Fibroblast of villous mesenchyme (primary cell): Measurements from ENCODE around the gene MAP2K1. TPM values are rescaled to one million over a fixed set of nuclear protein-coding genes. Genes with fewer than 3 reads are reported as not detected.

ENCODE experiments used
- DNase-seq: peaks from one replicate; pipeline ENCODE4 v3.0.0-alpha.2; 2010; ENCODE audit warnings: low read depth
- H3K4me3 ChIP-seq: 2 replicates; pipeline ENCODE4 v1.5.1; 2011; ENCODE audit warnings: low read depth, mild to moderate bottlenecking, low read length
- total RNA-seq: library from RNA; depleted of rRNA; stranded (reverse); fragments of >200 nt; gene quantifications from 2 replicates; pipeline ENCODE4 v1.2.3, GENCODE V29; 2012
- TF ChIP-seq, protein P1 (sequence below): IDR thresholded peaks from 2 replicates; pipeline ENCODE4 v1.5.1; 2012; ENCODE audit warnings: low read depth, mild to moderate bottlenecking, low read length; ENCODE audit not compliant: insufficient read depth

MAP2K1 gene
- total RNA-seq, 1 donor, result 26.3 TPM

DNA sequence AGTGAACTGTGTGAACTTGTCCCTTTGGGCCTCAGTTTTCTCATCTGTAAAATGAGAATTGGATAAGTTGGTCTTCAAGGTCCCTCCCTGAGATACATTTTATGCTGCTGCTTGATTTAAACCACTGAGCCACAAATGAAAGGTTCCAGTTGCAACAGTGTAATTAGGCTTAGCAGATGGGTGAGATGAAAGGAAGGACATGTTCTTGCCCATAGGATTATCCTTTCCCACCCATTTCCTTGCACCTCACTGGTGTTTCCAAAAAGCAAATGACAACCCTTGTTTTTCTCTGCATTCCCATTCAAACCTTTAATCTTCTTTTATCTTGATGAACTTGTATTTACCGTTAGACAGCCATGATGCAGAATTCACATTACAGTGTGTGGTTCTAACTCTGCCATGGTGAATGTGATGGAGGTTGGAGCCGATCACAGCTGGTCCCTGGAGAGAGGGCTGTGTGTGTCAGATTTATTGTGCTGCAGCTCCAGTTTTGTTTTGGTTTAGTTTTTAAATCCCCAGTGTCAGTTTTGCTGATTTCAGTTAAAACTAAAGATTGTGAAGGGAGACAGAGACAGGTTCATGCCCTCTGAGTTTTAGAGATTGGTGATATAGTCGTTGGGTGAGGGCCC, 44.0 kb downstream of the MAP2K1 start:
- TF ChIP-seq, protein P1, sequence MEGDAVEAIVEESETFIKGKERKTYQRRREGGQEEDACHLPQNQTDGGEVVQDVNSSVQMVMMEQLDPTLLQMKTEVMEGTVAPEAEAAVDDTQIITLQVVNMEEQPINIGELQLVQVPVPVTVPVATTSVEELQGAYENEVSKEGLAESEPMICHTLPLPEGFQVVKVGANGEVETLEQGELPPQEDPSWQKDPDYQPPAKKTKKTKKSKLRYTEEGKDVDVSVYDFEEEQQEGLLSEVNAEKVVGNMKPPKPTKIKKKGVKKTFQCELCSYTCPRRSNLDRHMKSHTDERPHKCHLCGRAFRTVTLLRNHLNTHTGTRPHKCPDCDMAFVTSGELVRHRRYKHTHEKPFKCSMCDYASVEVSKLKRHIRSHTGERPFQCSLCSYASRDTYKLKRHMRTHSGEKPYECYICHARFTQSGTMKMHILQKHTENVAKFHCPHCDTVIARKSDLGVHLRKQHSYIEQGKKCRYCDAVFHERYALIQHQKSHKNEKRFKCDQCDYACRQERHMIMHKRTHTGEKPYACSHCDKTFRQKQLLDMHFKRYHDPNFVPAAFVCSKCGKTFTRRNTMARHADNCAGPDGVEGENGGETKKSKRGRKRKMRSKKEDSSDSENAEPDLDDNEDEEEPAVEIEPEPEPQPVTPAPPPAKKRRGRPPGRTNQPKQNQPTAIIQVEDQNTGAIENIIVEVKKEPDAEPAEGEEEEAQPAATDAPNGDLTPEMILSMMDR, result no peak
- H3K4me3 ChIP-seq, result no peak overlapping the region
- DNase-seq, result no peak

DNA sequence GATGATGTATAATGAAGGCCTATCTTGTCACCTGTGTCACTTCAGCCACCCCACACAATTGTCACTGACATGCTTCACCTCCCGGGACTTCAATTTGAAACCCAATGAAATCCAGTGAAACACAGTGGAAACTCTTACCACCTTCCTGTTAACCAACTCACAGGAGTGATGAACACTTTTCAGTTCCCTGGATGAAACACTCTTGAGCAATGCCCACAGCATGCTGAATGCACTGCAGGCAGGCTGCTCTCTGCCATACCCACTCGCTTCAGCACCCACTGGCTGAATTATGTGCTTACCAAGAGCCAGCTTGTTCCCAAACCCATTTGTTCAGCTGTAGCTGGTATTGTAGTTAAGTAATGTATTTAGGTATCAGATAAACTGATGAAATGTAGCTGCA, 47.0 kb downstream of the MAP2K1 start:
- DNase-seq, result no peak
- no peak overlapping the region for H3K4me3 ChIP-seq
- TF ChIP-seq, protein P1, result no peak

DNA sequence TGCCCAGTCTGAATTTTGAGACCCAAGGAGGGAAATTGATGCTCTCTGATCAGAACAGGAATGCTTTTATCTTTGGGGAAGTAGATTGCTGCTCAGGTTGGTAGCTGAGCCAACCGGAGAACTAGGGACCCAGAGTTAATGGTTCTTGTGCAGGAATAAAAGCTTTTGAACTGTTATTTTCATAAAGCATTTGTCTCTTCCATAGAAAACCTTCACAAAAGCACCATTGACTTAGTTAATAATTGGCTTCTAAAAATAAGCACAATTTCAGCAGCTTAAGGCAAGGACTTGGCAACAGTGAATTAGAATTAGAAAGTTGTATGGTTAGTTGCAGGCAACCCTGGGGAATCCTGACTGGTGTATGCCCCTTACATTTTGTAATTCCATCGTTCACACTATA, 53.8 kb downstream of the MAP2K1 start:
- H3K4me3 ChIP-seq, result no peak overlapping the region
- TF ChIP-seq, protein P1, result no peak
- no peak for DNase-seq

DNA sequence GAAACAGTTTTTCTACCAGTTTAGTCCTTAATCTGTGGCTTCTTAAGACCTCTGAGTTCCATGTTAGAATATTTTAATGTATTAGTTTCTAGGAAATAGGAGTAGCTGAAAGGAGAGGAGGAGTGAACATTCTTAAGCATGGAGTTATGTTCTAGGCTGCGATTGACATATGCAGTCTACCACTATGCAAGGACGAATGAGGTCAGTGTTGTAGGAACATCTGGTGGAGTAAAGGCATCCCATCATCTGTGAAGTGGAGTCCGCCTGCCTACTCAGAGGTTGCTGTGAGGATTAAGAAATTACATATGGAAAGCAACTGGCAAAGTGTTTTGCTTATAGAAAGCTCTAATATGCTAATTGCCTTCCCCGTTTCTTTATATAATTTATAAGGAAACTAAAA, 65.7 kb downstream of the MAP2K1 start:
- no peak overlapping the region for H3K4me3 ChIP-seq
- DNase-seq, result no peak
- TF ChIP-seq, protein P1, result no peak

DNA sequence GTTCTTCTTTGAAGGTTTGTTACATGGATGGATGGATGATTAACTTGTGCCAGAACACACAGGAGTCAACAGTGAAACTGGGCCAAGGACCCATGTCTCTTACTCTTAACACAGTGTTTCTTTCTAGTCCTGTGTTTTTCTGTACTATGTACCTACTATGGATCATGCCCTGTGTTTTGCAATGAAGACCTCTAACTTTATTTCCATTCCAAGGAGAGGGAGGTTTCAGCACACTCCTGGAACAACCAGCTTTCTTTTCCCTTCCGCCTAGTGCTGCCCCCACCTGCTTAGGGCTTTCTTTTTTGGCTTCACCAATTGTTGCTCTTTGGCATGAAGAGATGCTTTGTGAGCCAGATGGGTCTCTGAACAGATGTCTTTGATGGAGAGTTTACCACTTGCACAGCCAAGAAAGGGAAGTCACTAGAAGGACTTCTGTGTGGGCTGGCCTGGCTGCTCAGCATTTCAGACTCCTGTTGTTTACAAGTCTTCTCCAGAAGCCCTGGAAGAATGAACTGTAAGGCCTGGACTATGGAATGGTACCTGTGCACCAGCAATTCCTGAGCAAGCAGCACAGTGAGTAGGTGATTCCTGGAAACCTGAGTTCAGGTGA, 66.4 kb downstream of the MAP2K1 start:
- TF ChIP-seq, protein P1, result no peak
- DNase-seq, result no peak
- no peak overlapping the region for H3K4me3 ChIP-seq

DNA sequence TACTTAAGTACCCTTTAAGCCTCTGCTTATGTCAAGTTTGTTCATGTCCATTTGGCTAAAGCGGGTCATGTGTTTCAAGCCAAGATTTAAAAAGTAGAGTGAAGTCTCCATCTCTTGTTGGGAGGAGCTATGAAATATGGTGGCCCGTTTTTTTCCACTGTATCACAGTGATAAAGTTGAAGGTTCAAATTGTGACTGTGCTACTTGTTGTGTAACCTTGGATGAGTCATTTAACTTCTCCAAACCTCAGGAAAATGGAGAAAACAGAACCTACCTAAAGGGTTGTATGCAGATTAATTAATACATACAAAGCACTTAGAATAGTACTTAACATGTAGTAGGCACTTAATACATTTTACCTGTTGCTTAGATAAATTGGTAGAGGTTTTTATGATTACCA, 67.4 kb downstream of the MAP2K1 start:
- TF ChIP-seq, protein P1, result no peak
- no peak overlapping the region for H3K4me3 ChIP-seq
- peak; percentile 41 for DNase-seq

DNA sequence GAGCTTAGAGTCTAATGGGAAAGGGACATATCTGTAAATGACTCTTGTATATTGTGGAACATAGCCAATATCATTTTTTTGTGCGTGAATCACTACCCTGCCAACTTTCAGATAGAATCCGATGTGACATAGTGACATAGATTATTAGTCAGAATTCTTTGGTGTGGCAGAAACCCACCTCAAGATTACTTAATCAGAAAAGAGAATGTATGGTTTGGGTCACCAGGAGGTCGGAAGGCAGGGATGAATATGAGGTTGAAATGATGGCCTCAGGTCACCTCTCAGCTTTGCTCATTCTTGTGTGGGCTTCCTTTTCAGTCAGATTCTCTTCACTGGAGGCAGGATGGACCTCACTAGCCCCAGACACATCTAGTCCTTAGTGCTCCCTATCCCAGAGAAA, 69.5 kb downstream of the MAP2K1 start:
- no peak overlapping the region for H3K4me3 ChIP-seq
- TF ChIP-seq, protein P1, result no peak
- no peak for DNase-seq
